Right hindlimb (tissue), 1 donor: Measurements from ENCODE around the gene CP.
"Not testable (repeated sequence)": the region's sequence is repeated elsewhere in the genome, so short reads cannot be mapped to it uniquely, and the experiment has no call there.

ENCODE experiments used
- DNase-seq: peaks from one replicate; pipeline ENCODE4 v3.0.0-alpha.2; 2018

The CP gene

DNA sequence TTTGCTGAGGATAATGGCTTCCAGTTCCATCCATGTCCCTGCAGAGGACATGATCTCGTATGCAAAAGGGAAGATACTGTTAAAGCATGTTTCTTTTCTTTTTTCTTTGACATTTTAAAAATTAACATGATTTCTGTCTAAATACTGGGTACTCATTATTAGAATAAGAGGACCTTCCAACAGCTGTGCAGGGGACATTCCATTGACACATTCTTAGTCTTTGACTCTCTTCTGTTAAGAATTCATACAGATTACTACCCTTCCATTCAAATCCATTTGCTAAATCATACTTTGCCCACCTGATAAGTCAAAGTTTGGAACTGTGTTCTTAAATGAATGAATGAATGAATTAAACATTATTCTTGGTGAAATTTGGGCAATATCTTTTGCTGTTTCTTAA, 5.1 kb upstream of the CP start:
- DNase-seq: no peak

DNA sequence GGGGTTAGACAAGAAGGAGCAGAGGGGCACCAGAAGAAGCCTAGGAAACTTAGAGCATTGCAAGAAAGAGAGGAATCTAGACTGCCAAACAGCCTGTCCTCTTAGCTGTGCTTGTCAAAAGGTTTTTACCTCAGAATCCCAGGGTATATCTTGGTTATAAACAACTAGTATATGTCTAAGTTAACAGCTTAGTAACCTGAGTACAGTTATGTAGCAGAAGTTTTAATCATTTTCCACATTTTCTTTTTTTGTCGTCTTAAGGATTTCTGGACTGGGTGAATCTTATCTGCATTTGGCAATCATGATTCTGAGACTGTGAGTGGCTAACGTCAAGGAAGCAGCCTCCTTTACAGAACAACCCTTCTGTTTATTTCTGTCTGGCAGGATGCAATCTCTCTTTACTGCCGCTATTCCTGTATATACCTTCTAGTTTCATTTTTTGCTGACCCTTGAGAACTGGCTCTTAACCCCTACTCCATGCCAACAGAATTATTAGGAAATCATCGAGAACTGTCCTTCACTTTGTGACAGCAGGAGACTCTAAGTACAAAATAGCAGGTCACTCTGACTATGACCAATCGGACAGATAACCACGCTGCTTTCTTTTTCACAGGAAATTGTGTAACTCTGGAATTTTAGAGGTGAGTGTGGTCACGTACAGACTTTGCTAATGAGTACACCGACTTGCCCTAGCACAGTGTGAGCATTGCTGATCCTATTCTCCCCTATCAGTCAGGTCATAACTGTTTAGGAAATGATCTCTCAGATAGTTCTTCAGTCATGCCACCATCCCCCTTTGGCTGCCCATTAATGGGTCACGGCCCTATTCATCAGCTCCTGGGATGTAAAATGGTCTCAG, 3.3 kb upstream of the CP start:
- no peak for DNase-seq

DNA sequence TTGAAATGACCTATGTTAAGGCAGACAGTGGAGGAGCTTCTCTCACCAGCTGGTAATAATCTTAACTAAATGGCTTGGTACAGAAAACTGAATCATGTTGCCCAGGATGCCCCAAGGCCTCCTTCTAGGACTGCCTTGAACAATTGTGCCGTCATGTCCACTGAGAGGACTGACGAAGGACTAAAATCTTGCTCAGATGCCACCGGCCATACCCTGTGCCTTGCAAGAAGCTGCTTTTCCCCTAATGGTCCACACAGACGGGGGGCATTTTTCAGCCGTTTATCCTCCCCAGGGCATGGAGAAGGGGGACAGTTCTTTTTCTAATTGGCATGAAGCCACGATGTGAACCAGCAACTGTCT, 1.8 kb upstream of the CP start:
- DNase-seq: no peak

DNA sequence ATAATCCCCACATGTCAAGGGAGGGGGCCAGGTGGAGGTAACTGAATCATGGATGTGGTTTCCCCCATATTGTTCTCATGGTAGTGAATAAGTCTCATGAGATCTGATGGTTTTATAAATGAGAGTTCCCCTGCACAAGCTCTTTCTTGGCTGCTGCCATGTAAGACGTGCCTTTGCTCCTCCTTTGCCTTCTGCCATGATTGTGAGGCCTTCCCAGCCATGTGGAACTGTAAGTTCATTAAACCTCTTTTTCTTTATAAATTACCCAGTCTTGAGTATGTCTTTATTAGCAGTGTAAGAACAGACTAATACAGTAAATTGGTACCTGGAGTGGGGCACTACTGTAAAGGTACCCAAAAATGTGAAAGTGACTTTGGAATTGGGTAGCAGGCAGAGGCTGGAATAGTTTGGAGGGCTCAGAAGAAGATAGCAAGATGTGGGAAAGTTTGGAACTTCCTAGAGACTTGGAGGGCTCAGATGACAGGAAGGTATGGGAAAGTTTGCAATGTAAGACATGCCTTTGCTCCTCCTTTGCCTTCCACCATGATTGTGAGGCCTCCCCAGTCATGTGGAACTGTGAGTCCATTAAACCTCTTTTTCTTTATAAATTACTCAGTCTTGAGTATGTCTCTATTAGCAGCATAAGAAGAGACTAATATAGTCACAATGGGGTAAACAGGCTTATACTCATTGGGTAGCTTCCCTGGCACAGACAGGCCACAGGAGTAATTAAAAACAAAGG, 2.1 kb downstream of the CP start:
- DNase-seq: not testable (repeated sequence)

DNA sequence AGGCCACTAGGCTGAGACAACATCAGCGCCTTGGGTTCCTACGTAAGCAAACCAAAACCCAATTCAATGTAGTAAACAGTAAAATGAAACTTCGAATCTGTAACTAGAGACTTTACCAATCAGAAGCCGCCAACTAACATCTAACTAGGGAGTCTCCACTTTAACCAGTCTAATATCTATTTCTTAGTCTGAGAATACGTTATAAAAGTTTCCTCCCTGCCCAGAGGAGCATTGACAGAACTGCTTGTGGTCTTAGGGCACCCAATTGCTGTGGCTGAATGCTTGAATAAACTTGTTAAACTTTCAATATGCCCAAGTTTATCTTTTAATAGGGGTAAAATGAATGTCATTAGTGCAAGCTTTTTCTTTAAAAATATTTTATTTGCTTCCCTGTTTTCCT, 4.3 kb downstream of the CP start:
- no peak for DNase-seq

GRCh38 chr3:149216193-149216869, 5.3 kb downstream of the CP start:
- DNase-seq: no peak

- no peak for DNase-seq
These were observed 6.1 kb downstream of the CP start for GRCh38 chr3:149215515-149215914.

GRCh38 chr3:149214702-149215101, 6.9 kb downstream of the CP start:
- no peak for DNase-seq

DNA sequence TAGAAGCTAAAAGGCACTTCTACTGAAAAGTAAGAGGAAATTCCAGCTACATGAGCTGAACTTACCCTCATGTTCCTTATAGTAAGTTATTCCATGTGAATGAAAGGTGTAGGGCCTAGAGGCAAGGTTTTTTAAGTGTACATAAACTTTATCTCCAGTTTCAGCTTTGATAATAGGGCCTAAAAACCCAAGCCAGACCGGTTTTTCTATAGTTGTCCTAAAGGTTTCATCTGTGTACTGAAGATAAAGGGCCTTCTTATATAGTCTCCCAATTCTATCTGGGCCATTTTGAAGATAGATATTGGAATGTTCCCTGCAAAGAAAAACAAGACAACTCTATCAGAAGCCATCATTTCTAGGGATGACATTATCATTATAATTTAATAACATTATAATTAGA, 9.2 kb downstream of the CP start:
- DNase-seq: no peak

- no peak for DNase-seq
These were observed 12.2 kb downstream of the CP start for GRCh38 chr3:149209431-149209830.

GRCh38 chr3:149207475-149207874, 14.2 kb downstream of the CP start:
- DNase-seq: no peak

DNA sequence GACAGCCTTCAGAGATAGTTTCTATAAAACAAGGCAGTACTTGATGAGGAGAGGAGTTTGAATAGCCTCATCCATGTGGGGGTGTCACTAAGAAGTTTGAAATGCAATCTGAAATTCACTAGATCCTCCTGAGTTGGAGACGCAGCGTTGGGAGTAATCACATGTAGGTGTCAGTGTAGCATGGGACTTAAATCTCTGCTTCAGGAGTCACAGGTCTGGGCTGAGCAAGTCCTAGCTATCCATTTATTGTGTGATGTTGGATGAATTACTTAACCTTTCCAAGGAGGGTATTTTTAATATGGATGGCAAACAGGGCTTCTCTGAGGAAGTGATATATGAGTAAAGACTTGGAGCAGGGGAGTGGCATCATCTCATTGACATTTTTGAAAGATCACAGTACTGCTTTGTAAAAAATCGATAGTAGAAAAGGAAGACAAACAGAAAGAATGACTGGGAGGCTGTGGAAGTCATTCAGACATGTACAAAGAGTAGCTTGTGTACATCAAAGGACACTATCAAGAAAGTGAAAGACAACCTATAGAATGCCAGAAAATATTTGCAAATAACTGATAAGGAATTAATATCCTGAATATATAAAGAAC, 17.1 kb downstream of the CP start:
- DNase-seq: no peak

GRCh38 chr3:149203758-149204157, 17.9 kb downstream of the CP start:
- no peak for DNase-seq

DNA sequence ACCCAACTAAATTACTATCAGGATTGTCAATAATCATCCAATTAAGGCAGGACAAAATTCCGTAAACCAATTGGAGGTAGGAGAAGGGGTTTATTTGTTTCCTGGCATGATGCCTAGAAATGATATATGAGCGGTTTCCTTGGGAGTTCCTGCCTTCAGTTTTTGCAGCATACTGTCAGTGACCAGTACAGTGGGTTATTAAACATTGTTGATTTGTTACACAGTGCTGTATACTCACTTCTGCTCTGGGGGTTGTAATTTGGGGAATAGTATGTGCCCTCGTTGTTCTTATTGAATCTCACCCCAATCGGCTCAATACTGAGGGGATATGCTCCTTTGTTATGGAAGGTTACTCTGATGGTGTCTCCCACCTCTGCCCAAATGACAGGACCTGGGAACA, 22.2 kb downstream of the CP start:
- no peak for DNase-seq

DNA sequence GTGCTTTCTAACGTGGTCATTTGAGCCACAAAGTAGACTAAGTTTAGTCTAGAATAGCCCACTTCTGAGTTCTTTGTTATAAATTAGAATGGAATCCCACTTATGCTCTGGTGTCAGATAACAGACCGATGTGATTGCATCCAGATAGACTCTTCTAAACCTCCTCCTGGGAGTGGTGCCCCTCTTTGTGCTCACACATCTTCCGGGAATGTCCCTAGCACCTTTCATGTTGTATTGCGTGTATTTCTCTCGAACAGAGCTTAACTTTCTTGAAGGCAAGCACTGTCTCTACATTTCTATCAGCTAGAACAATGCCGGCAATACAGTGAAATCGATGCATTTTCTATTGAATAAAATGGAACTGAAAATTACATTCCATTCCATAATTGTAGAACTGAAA, 23.0 kb downstream of the CP start:
- no peak for DNase-seq

DNA sequence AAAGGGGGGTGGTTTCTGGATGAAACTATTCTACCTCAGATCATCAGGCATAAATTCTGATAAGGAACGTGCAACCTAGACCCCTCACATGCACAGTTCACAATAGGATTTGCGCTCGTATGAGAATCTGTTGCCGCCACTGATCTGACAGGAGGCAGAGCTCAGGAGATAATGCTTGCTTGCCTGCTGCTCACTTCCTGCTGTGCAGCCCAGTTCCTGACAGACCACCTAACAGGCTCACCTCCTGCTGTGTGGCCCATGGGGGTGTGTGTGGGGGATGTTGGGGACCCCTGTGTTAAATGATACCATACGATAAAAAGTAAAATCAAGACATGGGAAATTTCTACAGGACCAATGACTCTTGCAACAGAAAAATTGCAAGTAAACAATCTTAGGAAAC, 24.0 kb downstream of the CP start:
- DNase-seq: no peak

GRCh38 chr3:149196805-149197592, 24.6 kb downstream of the CP start:
- not testable (repeated sequence) for DNase-seq

DNA sequence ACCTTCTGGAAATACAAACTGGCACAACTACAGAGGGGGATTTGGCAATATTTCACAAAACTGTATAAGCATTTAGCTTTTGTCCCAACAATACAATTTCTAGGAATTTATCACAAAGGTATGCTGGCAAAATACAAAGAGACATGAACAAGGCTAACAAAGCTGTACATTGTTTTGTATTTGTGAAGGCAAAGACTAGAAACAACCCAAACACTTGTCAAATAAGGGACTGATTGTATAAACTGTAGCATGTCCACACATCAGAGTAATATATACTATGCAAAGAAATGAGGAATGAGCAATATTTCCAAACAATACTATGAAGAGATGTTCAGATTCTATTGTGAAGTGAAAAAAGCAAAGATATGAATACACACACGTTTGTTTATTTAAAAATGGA, 26.4 kb downstream of the CP start:
- DNase-seq: no peak

DNA sequence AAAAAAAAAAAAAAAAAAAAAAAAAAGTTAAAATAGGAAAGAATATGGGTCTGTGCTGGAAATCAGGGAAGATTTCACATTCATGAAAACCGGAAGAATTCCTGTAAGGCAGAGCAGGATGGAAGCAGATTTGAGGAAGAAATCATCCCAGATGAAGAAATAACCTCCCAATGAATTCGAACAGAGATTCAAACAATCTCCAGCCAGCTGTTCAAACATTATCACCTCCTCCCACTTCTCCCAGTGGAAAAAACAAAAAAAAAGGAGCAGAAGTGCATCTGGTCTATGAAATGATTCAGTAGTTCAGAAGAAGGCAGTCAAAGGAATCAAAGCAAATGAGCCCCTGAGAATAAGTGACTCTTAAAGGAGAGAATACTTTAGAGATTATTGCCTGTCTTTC, 33.1 kb downstream of the CP start:
- no peak for DNase-seq

DNA sequence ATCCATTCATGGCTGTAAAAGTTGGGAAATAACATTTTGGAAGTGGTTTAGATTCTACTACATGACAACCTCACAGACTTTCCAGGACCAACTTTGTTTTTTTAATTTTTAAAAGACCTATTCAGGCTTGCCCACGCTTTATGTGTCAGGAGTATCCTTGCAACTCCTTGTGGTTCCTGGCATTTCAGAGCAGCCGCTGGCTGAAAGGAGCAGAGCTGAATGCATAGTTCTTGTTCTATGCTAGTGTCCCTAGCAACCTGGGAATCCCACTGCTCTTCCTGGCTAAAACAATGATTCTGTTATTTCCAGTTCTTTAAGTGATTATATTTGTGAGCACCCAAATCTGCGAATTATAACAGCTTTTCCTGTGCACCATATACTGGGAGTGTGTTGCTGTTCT, 34.9 kb downstream of the CP start:
- no peak for DNase-seq

DNA sequence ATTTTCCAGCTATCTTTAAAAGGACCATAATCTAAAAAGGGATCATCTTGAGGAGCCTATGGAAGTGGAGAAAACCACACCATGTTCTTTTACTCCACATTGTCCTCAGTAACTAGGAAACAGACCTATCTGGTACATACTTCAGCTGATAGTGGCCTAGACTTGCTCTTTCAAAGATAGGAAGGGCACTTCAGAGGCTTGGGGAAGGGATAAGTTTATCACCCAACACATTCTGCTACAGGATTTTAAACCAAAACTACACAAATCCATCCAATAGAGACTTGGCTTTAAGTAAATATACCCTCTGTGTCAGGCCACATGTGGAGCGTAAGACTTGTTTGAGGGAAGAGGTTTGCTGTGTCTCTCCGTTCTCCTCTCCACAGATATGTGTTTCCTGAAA, 35.4 kb downstream of the CP start:
- no peak for DNase-seq

GRCh38 chr3:149181182-149181581, 40.4 kb downstream of the CP start:
- DNase-seq: no peak
